HG03439 (cell line): ENCODE data around the gene BAG2.

Experiments
- ATAC-seq: cut with Tn5 transposase; IDR thresholded peaks from one replicate; pipeline ENCODE4 v1.9.1; 2021; ENCODE audit warnings: mild to moderate bottlenecking, moderate library complexity; ENCODE audit not compliant: unreplicated experiment

Gene BAG2

DNA sequence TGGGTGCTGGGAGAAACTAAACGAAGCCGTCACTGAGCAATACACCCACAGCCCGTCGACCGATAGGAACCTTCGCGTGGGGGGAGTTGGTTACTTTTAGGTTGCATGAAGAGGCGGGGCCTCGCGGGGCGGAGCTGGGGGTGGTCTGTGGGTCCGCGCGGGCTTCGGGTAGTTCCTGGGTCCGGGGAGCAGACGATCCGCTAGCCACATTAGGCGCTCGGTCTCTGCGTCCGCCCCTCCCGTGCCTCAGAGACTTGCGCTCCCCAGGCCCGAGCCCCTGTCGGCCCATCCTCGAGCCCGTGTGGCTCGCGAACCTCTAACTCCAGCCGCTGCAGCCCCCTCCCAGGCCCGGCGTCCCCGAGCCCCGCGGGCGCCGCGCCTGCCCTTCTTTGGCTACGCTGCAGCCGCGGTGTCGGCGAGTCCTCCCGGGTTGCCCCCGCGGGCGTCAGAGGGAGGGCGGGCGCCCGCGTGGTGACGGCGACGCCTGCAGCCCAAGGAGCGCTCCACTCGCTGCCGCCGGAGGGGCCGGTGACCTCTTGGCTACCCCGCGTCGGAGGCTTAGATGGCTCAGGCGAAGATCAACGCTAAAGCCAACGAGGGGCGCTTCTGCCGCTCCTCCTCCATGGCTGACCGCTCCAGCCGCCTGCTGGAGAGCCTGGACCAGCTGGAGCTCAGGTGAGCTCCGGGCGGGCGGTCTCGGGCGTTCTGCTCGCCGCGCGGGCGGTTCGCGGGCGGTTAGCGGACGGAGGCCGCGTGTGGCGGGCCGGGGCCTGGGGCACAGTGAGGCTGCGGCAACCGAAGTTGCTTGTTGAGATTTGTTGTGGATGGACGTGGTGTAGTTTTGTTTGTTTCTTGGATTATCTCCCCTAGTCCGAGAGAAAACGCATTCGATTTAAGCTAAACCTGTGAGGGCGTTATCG, at the start of gene BAG2:
TSS of gene BAG2 (plus strand) at position 191 of the 920 bp plus-strand sequence. CDS start at position 563, 372 bp downstream.
- ATAC-seq, result peak; percentile 89

DNA sequence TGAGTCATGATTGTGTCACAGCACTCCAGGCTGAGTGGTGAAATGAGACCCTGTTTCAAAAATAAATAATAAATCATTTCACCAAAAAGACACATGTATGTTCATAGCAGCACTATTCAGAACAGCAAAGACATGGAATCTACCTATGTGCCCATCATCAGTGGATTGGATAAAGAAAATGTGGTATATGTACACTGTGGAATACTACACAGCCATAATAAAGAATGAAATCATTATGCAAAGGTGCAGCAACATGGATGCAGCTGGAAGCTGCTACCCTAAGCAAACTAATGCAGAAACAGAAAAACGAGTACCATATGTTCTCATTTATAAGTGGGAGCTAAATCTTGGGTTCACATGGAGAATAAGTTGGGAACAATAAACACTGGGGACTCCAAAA, 49.0 kb upstream of the BAG2 start:
- ATAC-seq, result no peak

GRCh38 chr6:57127763-57128162, 44.4 kb upstream of the BAG2 start:
- no peak for ATAC-seq

- no peak for ATAC-seq
These were observed 41.4 kb upstream of the BAG2 start for GRCh38 chr6:57130661-57131177.

- no peak for ATAC-seq
These were observed 37.2 kb upstream of the BAG2 start for GRCh38 chr6:57134954-57135353.

DNA sequence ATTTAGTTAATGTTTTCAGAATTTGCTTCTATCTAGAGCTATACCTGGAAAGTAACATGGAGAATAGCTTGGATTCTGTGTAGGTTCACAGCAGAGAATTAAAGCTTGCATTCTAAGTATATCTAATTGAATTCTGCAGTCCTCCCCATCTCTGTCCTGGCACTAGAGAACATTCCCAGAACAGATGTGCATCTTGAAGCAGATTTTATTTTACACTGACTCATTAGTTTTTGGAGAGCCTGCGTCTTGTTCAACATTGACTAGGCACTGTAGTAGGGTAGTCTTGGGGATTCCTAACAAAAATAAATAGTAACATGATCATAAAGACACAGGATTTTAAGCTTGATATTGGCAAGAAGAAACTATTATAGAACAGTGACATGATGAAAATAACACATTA, 36.2 kb upstream of the BAG2 start:
- ATAC-seq, result no peak

DNA sequence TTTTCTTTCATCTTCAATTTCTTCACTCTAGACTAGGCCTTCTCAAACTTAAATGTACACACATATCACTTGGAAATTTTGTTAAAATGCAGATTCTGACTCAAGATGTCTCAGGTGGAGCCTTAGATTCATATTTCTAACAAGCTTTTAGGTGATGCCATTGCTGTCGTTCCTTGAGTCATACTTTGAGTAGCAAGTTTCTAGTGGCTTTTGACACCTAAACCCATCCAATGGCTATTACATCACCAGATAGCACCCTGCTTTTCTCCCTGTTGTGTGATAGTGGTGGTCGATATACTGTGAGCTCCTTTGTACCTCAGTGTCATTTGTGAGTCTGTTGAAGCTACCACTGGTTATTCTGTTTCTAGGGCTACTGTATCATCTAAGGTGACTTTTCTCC, 34.8 kb upstream of the BAG2 start:
- ATAC-seq, result no peak

DNA sequence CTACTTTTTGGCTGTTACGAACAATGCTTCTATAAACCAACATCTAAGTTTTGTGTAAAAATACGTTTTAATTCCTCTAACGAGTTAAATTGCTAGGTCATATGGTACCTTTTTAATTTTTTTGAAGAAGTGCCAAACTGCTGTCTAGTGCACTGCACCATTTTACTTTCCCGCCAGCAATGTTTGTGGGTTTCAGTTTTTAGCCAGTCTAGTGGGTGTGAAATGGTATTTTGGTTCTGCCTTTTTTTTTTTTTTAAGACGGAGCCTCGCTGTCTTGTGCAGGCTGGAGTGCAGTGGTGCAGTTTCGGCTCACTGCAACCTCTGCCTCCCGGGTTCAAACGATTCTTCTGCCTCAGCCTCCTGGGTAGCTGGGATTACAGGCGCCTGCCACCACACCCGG, 34.1 kb upstream of the BAG2 start:
- no peak for ATAC-seq

GRCh38 chr6:57141451-57142177, 30.5 kb upstream of the BAG2 start:
- no peak for ATAC-seq

GRCh38 chr6:57142178-57142525, 30.0 kb upstream of the BAG2 start:
- ATAC-seq, result no peak

GRCh38 chr6:57143690-57144089, 28.4 kb upstream of the BAG2 start:
- no peak for ATAC-seq

- no peak for ATAC-seq
These were observed 24.7 kb upstream of the BAG2 start for GRCh38 chr6:57147401-57147800.

DNA sequence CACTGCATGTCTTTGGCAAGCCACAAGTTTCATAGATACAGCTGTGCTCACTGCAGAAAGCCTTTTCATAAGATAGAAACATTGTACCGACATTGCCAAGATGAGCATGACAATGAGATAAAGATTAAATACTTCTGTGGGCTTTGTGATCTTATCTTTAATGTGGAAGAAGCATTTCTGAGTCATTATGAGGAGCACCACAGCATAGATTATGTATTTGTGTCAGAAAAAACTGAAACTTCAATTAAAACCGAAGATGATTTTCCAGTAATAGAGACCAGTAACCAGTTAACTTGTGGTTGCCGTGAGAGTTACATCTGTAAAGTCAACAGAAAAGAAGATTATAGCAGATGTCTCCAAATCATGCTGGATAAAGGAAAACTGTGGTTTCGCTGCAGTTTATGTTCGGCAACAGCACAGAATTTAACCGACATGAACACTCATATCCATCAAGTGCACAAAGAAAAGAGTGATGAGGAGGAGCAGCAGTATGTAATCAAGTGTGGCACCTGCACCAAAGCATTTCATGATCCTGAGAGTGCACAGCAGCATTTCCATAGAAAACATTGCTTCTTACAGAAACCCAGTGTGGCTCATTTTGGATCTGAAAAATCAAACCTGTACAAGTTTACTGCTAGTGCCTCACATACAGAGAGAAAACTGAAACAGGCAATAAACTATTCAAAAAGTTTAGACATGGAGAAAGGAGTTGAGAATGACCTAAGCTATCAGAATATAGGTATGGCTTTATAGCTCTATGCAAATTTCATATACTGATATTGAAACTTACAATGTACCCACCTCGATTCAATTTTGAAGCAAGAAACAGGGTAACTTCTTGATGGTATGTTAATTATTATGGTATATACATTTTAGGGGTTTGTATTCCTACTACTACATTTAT, 23.9 kb upstream of the BAG2 start:
- ATAC-seq, result no peak

DNA sequence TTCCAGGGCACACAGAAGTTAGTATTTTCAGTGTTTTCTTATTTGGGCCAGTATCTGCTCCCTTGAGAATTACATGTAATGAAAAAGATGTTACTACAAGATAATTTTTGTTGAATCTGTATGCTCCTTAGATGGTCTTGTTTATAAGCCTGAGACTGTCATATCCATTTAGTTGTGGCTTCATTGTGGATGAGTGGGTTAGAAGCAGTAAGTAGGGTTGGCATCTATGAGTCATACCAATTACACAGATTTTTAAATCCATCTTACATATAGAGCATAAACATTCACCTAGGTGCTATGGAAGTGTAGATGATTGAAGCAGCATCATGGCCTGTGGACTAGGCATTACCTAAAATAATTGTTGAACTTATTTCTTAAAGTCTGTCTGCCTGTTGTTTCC, 13.5 kb upstream of the BAG2 start:
- no peak for ATAC-seq

- no peak for ATAC-seq
These were observed 13.0 kb upstream of the BAG2 start for GRCh38 chr6:57159127-57159526.

GRCh38 chr6:57162028-57162427, 10.1 kb upstream of the BAG2 start:
- ATAC-seq, result no peak

DNA sequence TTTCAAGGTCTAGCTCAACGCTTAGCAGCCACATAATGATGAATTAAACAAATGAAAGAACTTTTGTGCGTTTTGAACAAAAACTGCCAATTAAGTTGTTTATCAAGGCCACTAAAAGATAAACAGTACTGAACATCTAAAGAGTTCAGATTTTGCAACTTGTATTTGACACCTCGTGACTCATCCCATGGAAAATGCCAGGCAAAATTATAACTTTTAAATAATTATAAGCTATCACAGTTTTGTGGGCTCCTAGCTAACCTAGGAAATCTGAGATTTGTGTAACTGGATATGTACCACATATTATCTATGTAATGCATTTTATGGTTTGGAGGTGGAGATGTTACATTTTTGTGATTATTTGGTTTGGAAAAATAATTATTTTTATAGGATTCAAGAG, 9.6 kb upstream of the BAG2 start:
- ATAC-seq, result no peak

DNA sequence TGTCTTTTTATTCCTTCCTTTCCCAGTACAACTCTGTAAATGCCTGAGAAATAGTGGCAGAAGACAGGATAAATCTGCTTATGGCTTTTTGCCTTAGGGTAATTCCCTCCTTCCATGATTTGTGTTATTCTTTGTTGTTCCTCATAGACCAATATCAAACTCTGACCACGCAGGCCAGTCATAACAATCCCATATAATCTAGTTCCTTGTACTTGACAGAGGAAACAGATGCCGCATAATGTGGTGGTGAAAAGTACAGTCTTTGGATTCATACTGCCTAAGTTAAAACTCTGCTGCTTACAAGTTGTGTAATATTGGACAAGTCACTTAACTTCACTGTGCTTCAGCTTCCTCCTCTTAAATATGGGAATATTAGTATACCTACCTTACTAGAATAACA, 8.2 kb upstream of the BAG2 start:
- no peak for ATAC-seq

DNA sequence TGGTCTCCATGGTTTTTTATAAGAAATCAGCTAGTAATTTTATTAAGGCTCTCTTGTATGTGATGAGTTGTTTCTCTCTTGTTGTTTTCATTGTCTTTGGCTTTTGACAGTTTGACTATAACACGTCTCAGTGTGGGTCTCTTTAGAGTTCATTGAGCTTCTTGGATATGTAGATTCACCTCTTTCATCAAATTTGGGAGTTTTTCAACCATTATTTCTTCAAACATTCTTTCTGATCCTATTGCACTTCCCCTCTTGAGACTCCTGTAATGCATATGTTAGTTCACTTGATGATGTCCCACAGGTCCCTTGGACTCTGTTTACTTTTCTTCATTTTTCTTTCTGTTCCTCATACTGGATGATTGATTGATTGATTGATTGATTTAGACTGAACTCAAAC, 7.0 kb upstream of the BAG2 start:
- ATAC-seq, result no peak

- ATAC-seq, result no peak
These were observed 1.1 kb downstream of the BAG2 start for GRCh38 chr6:57173056-57173885.
